Neural cell (in vitro differentiated cells): ENCODE data around the gene XDH. TPM values are rescaled to one million over a fixed set of nuclear protein-coding genes. Genes with fewer than 3 reads are reported as not detected.

Experiments used
- H2AFZ ChIP-seq: fragments of 200-600, 300-800 bp; sonication (generic), shearing (Covaris generic); 2 replicates; pipeline ENCODE4 v1.6.0; 2014; ENCODE audit warnings: low read depth, mild to moderate bottlenecking, antibody characterized with exemption, low read length, moderate library complexity
- H3F3A ChIP-seq: fragments of 200-600 bp; shearing (Covaris generic); 2 replicates; pipeline ENCODE4 v1.6.1; 2016; ENCODE audit warnings: mild to moderate bottlenecking, moderate library complexity, mixed read lengths, antibody characterized with exemption, low read length; ENCODE audit not compliant: insufficient read depth, poor library complexity, severe bottlenecking
- H3K27ac ChIP-seq: fragments of 200-600, 300-800 bp; sonication (generic), shearing (Covaris generic); 2 replicates; pipeline ENCODE4 v1.5.1; 2014; ENCODE audit warnings: mild to moderate bottlenecking, low read length, moderate library complexity
- H3K27me3 ChIP-seq: fragments of 300-800, 200-600 bp; sonication (generic), shearing (Covaris generic); 2 replicates; pipeline ENCODE4 v1.6.0; 2014; ENCODE audit warnings: mild to moderate bottlenecking, low read depth, low read length, moderate library complexity; ENCODE audit not compliant: insufficient read depth
- H3K36me3 ChIP-seq: fragments of 300-800, 200-600 bp; sonication (generic), shearing (Covaris generic); 2 replicates; pipeline ENCODE4 v1.5.1; 2014; ENCODE audit warnings: mild to moderate bottlenecking, antibody characterized with exemption, low read length, moderate library complexity; ENCODE audit not compliant: insufficient read depth
- H3K4me2 ChIP-seq: fragments of 300-800, 200-600 bp; sonication (generic), shearing (Covaris generic); 2 replicates; pipeline ENCODE4 v1.6.0; 2014; ENCODE audit warnings: mild to moderate bottlenecking, low read length
- H3K4me3 ChIP-seq: fragments of 300-800, 200-600 bp; sonication (generic), shearing (Covaris generic); 2 replicates; pipeline ENCODE4 v1.5.1; 2014; ENCODE audit warnings: mild to moderate bottlenecking, low read length, moderate library complexity
- H3K79me2 ChIP-seq: fragments of 200-600 bp; shearing (Covaris generic); replicated peaks from 2 replicates; pipeline ENCODE4 v1.6.0; 2014; ENCODE audit warnings: mild to moderate bottlenecking, low read length, moderate library complexity; ENCODE audit not compliant: insufficient read depth
- H3K9ac ChIP-seq: fragments of 300-800, 200-600 bp; sonication (generic), shearing (Covaris generic); 2 replicates; pipeline ENCODE4 v1.6.1; 2016; ENCODE audit warnings: mild to moderate bottlenecking, low read length, mixed read lengths
- H3K9me2 ChIP-seq: fragments of 200-600 bp; shearing (Covaris generic); 2 replicates; pipeline ENCODE4 v1.6.1; 2016; ENCODE audit warnings: mild to moderate bottlenecking, low read length, mixed read lengths; ENCODE audit not compliant: insufficient read depth
- H3K9me3 ChIP-seq: fragments of 200-600, 300-800 bp; sonication (generic), shearing (Covaris generic); 2 replicates; pipeline ENCODE4 v1.6.1; 2016; ENCODE audit warnings: mild to moderate bottlenecking, mixed run types, low read length, moderate library complexity, mixed read lengths
- H4K20me1 ChIP-seq: fragments of 200-600 bp; shearing (Covaris generic); 2 replicates; pipeline ENCODE4 v1.6.1; 2016; ENCODE audit warnings: mild to moderate bottlenecking, mixed run types; ENCODE audit not compliant: insufficient read depth
- EP300 ChIP-seq: fragments of 450-650 bp; conservative IDR thresholded peaks from 2 replicates; pipeline ENCODE4 v1.6.1; 2014; ENCODE audit warnings: antibody characterized with exemption, mild to moderate bottlenecking, moderate library complexity; ENCODE audit not compliant: poor library complexity, severe bottlenecking
- EZH2 ChIP-seq: fragments of 200-600, 300-800 bp; shearing (Covaris generic), sonication (generic); IDR thresholded peaks from 2 replicates; pipeline ENCODE4 v1.6.1; 2014; ENCODE audit warnings: antibody characterized with exemption, low read length, borderline replicate concordance, mild to moderate bottlenecking; ENCODE audit not compliant: insufficient read depth, poor library complexity, severe bottlenecking
- MXI1 ChIP-seq: fragments of 450-650 bp; conservative IDR thresholded peaks from 2 replicates; pipeline ENCODE4 v1.6.1; 2014; ENCODE audit warnings: antibody characterized with exemption, mild to moderate bottlenecking; ENCODE audit not compliant: poor library complexity, severe bottlenecking
- POLR2AphosphoS5 ChIP-seq: IDR thresholded peaks from 2 replicates; pipeline ENCODE4 v1.6.1; 2012
- RAD21 ChIP-seq: fragments of 450-650 bp; conservative IDR thresholded peaks from 2 replicates; pipeline ENCODE4 v1.6.1; 2014; ENCODE audit warnings: antibody characterized with exemption, mild to moderate bottlenecking, moderate library complexity
- SMC3 ChIP-seq: fragments of 450-650 bp; conservative IDR thresholded peaks from 2 replicates; pipeline ENCODE4 v1.6.1; 2014; ENCODE audit warnings: antibody characterized with exemption, mild to moderate bottlenecking, moderate library complexity; ENCODE audit not compliant: poor library complexity
- TAF1 ChIP-seq: IDR thresholded peaks from 2 replicates; pipeline ENCODE4 v1.6.1; 2012; ENCODE audit warnings: low read depth
- polyA plus RNA-seq: library from polyadenylated mRNA; depleted of rRNA; stranded (reverse); fragments of >200 nt; gene quantifications from 2 replicates; pipeline ENCODE4 v1.2.3, GENCODE V29; 2014
- TF ChIP-seq, protein P1 (sequence below): fragments of 450-650 bp; IDR thresholded peaks from 2 replicates; pipeline ENCODE4 v1.5.1; 2014; ENCODE audit warnings: antibody characterized with exemption, mild to moderate bottlenecking, moderate library complexity; ENCODE audit not compliant: poor library complexity, severe bottlenecking
- TF ChIP-seq, protein P2 (sequence below): IDR thresholded peaks from 2 replicates; pipeline ENCODE4 v1.6.1; 2012; ENCODE audit warnings: borderline replicate concordance

XDH gene
- polyA plus RNA-seq, 1 donor from 2014 or later: 0.48 TPM

DNA sequence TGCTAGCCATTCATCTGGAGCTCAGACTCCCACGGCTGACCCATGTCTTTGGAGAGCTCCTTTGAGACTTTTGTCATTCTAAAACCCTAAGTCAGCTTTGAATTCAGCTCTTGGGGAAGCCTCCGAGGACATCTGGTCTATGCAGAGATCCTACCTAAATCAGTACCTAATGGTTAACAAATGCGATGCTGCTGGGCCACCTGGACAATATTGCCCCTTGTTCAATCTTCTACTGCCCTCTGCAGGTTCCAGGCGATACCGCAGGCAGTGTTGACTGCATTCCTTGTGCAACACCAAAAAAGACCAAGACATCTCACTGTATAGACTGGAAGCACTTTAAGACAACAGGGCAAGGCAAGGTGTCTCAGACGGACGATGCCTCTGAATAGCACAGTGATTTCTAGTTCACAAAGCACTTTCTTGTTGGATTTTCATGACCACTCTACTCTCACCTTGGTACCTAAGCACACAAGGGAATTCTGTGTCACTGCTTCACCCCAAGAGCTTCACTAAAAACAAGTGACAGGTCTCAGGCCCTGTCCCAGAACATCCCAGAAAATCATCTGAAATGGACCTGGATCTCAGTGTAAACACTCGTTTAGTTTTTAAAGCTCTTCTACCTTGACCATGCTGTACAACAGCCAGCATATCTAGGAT is 80.9 kb downstream of the XDH start:
- H3K9ac ChIP-seq: no peak overlapping the region

DNA sequence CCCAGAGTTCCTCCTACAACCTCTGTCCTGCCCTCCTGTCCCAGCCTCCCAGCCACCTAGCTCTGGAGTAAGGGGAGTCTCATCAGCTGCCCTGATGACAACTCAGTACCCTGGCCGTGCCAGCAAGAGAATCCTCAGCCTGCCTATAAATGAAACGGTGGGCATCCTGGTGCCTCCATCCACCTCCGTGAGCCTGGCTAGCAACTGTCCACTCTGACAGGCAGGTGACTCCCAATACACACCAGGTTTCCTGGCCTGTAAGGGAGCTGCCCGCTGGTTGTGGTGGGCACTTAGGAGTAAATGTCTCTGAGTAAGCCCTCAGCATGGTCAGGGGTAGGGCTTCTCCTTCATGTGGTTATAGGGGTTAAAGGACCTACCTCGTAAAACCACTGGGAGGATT is 81.5 kb downstream of the XDH start:
- H3K79me2 ChIP-seq: no peaks in the 10 kb centered on the region
- H3K9ac ChIP-seq: no peak overlapping the region
- TF ChIP-seq SMC3 (no peak), TAF1 (no peak), EZH2 (no peak), EP300 (no peak), POLR2AphosphoS5 (no peak), RAD21 (no peak), MXI1 (no peak)
- TF ChIP-seq, protein P1, sequence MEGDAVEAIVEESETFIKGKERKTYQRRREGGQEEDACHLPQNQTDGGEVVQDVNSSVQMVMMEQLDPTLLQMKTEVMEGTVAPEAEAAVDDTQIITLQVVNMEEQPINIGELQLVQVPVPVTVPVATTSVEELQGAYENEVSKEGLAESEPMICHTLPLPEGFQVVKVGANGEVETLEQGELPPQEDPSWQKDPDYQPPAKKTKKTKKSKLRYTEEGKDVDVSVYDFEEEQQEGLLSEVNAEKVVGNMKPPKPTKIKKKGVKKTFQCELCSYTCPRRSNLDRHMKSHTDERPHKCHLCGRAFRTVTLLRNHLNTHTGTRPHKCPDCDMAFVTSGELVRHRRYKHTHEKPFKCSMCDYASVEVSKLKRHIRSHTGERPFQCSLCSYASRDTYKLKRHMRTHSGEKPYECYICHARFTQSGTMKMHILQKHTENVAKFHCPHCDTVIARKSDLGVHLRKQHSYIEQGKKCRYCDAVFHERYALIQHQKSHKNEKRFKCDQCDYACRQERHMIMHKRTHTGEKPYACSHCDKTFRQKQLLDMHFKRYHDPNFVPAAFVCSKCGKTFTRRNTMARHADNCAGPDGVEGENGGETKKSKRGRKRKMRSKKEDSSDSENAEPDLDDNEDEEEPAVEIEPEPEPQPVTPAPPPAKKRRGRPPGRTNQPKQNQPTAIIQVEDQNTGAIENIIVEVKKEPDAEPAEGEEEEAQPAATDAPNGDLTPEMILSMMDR: no peak
- TF ChIP-seq, protein P2, sequence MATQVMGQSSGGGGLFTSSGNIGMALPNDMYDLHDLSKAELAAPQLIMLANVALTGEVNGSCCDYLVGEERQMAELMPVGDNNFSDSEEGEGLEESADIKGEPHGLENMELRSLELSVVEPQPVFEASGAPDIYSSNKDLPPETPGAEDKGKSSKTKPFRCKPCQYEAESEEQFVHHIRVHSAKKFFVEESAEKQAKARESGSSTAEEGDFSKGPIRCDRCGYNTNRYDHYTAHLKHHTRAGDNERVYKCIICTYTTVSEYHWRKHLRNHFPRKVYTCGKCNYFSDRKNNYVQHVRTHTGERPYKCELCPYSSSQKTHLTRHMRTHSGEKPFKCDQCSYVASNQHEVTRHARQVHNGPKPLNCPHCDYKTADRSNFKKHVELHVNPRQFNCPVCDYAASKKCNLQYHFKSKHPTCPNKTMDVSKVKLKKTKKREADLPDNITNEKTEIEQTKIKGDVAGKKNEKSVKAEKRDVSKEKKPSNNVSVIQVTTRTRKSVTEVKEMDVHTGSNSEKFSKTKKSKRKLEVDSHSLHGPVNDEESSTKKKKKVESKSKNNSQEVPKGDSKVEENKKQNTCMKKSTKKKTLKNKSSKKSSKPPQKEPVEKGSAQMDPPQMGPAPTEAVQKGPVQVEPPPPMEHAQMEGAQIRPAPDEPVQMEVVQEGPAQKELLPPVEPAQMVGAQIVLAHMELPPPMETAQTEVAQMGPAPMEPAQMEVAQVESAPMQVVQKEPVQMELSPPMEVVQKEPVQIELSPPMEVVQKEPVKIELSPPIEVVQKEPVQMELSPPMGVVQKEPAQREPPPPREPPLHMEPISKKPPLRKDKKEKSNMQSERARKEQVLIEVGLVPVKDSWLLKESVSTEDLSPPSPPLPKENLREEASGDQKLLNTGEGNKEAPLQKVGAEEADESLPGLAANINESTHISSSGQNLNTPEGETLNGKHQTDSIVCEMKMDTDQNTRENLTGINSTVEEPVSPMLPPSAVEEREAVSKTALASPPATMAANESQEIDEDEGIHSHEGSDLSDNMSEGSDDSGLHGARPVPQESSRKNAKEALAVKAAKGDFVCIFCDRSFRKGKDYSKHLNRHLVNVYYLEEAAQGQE: no peak
- H3K36me3 ChIP-seq: no peaks in the 10 kb centered on the region
- no peak overlapping the region for H3K4me3 ChIP-seq
- H3K9me3 ChIP-seq: no peaks in the 10 kb centered on the region
- H3K9me2 ChIP-seq: no peaks in the 10 kb centered on the region
- H3K4me2 ChIP-seq: no peak overlapping the region
- no peaks in the 10 kb centered on the region for H3F3A ChIP-seq
- no peaks in the 10 kb centered on the region for H4K20me1 ChIP-seq
- no peaks in the 10 kb centered on the region for H3K27me3 ChIP-seq
- H2AFZ ChIP-seq: no peak overlapping the region
- H3K27ac ChIP-seq: no peak overlapping the region

More for the DNA sequence above, 80.9 kb downstream of the XDH start:
- Histone ChIP-seq H2AFZ (no peak overlapping the region), H3K36me3 (no peaks in the 10 kb centered on the region), H3F3A (no peaks in the 10 kb centered on the region), H3K27ac (no peak overlapping the region), H3K9me2 (no peaks in the 10 kb centered on the region), H3K9me3 (no peaks in the 10 kb centered on the region), H3K79me2 (no peaks in the 10 kb centered on the region), H3K4me3 (no peak overlapping the region), H3K27me3 (no peaks in the 10 kb centered on the region), H3K4me2 (no peak overlapping the region), H4K20me1 (no peaks in the 10 kb centered on the region)
- TF ChIP-seq, protein P1: peak; percentile 92
- TF ChIP-seq RAD21 (peak; percentile 93), MXI1 (no peak), POLR2AphosphoS5 (no peak), TAF1 (no peak), SMC3 (peak; percentile 92), EZH2 (no peak)
